NCI-H146 treated with DMSO at 0.1 percent for 48 hours (cell line): ENCODE results near the gene SPAG7.

Experiments used
- DNase-seq: peaks from one replicate; lab custom pipeline; 2025; ENCODE audit not compliant: unreplicated experiment; lab: John Stamatoyannopoulos, UW

SPAG7 gene, protein sequence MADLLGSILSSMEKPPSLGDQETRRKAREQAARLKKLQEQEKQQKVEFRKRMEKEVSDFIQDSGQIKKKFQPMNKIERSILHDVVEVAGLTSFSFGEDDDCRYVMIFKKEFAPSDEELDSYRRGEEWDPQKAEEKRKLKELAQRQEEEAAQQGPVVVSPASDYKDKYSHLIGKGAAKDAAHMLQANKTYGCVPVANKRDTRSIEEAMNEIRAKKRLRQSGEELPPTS

DNA sequence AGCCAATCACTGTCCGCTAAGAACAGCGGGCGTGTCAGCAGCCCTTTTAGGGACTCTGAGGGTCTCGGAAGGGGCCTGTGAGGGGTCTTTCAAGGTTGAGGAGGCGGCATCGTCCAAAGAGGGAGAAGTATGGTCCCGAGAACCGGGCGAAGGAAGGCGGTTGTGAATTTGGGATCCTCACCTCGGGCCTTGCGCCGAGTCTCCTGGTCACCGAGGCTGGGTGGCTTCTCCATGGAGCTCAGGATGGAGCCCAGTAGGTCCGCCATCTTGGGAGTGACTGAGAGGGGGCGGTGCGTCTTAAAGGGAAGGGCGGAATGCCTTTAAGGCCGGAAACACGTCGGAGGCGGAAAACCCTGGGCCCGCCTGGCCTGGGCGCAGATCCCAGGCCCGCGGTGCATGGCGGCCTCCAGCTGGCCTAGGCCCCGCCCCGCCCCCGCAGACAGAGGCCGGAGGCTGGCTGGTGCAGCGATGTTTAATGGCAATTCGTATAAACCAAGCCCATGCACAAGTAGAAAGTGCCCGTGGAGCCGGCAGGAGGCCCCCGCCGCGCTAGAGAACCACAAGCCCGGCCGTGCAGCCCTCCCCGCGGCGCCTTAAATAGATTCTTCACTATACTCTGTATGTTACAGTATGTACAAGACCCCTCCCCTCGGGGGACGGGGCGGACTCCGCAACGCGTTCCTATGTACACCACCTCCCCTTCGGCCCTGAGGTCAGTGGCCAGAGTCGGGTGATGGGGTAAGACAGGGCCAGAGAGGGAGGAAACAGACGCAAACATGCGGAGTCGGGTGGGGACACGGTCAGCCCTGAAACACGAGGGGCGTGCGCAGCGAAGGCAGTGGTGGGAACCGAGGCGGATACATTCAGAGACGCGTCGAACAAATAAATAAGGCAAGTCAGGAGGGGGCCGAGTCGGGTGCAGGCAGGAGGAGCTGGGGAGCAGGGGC, at the start of gene SPAG7:
Gene SPAG7, minus strand, starts transcription at position 279 of the 947 bp plus-strand sequence. Its CDS starts 13 bp downstream, at position 266.
- peak; percentile 95 for DNase-seq

DNA sequence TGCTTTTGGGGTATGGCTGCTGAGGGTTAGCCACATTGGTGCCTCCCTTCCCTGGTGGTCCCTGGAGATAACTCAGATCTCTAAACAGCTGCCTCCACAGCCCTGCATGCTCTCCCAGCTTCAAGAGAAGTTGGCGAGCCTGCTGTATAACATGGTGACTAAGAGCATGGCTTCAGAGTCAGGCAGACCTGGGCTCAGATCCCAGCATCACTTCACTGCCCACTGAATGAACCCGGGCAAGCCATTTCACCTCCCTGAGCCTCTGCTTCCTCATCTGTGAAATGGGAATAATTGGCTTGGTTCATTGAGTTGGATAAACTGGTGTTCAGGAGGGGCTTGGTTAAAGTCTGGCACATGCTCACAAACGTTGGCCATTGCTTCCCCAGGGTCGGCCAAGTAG, 46.7 kb upstream of the SPAG7 start:
- no peak for DNase-seq

DNA sequence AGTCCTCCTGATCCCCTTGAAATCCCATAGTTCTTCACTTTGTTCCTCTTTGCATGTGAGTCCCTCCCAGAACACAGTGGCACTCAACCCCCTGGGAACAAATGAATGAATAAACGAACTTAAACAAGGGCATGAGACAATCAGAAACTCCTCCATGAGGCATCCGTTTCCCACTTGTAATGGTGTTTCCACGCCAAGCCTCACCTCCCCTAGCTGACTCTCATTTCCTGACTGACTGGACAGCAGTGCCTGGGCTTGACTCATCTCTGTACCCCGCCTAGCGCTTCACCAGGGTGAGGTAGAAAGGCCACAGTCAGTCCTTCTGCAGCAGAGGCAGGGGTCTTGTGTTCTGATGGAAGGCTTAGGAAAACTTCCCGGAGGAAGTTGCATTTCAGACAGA, 44.3 kb upstream of the SPAG7 start:
- DNase-seq: no peak

DNA sequence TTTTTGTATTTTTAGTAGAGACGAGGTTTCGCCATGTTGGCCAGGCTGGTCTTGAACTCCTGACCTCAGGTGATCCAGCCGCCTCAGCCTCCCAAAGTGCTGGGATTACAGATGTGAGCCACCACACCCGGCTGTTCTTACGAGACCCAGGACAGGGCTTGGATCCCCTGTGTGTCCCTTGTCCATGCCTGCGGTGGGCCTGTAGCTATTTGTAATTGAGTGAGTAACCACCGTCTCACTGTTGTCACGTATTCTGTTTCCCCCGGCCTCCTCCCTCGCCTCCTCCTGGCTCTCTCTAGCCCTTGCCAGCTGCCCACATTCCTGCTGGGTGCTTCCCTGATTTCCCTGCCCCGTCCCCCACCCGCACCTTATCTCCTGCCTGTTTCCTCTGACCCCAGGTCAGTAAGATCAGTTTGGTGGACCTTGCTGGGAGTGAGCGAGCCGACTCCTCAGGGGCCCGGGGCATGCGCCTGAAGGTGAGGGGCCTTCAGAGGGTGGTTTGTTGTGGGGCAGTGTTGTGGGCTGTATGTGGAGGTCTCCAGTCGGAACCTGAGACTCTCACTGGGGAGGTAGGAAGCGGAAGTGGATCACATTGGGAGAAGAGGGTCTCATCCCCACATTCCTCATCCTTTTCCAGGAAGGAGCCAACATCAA, 35.7 kb upstream of the SPAG7 start:
- DNase-seq: no peak

DNA sequence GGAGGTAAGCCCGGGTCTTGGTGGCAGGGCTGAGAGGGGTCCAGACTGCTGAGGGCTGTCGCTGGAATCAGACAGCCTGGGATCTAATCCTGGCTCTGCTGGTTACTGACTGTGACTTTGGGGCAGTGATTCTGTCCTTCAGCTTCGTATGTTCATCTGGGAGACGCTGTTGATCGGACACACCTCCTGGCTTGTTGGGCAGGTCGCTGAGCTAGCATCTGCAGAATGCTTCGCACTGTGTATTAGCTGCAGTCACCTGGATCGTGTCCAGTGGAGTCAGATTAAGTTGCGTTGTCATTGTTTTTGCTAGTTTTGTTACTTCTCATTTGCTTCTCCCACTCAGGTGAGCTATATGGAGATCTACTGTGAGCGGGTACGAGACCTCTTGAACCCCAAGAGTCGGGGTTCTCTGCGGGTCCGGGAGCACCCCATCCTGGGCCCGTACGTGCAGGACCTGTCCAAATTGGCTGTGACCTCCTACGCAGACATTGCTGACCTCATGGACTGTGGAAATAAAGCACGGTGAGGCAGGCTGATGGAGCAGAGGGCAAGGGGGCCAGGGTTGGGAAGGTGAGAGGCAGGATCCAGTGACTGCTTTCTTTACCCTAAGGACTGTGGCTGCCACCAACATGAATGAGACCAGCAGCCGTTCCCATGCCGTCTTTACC, 34.6 kb upstream of the SPAG7 start:
- no peak for DNase-seq

DNA sequence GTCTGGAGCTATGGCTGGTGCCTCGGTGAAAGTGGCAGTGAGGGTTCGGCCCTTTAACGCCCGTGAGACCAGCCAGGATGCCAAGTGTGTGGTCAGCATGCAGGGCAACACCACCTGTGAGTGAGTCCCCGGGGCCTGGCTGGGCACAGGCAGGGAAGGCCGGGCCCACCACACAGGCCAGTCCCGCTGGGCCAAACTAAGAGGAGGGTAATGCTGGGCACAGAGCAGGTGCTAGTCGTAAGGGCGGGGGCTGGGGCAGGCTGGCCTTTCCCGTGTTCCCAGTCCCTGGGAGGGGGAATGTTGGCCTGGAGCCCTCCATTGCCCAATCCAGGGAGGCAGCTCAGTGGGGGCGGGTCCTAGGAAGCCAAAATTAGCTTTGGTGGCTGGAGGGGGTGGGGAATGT, 32.6 kb upstream of the SPAG7 start:
- DNase-seq: no peak

DNA sequence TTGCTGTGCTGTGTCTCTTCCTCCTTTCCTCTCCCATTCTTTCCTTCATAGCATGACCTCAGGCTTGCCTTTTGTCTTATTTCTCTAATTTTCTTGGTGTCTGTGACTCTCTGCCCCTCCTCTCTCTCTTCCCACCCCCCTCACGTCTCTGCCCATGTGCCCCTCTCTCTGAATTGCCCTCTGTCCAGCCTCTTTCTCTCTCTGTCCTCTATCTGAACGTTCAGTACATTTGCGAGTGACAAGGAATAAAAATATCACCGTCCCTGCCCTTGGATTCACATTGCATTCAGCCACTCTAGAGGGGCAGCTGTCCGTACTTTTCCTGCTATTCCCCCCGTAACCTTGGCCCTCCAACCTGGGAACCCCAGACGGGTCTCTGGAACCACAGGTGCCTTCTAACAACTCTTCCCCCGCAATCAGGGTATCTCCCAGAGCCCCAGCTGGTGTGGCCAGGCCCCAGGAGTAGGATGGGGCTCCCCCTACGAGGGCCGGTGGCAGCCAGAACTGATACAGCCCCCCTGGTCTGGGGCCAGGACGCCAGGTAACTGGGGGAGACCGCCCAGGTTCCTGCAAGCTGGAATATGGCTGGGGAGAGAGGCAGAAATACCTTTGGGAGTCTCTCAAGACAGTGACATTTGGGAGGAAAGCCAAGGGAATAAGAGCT, 31.9 kb upstream of the SPAG7 start:
- no peak for DNase-seq

DNA sequence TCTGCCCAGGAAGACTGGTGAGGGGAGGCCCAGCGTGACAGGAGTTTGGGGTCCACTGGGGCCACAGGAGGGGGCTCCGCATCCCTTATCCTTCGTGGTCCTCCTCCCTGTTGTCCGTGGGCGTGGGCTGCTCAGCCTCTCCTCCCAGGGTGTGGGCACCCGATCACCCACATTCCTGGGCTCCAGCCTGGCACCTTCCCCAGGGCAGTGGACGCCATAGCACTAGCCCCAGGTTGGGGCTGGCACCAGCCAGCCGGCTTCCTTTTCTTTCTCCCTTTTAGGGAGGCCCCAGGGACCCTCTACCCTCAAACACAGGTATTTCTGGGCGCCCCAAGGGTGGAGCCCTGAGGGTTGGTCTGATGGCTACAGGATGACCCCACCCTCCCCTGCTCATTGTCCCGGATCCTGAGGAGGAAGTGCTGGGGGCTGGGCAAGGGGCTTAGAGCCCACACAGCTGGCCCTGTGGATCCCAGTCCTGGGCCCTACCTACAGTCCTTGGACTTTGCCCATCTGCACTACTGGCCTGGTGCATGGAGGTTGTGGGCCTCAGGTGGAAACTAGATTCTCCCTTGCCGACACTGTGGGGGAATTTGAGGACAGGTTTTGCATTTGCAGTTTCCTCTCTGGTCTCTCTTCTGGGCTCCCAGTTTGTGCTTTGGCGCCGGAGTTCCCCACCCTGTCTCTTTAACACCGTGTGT, 31.3 kb upstream of the SPAG7 start:
- DNase-seq: no peak

DNA sequence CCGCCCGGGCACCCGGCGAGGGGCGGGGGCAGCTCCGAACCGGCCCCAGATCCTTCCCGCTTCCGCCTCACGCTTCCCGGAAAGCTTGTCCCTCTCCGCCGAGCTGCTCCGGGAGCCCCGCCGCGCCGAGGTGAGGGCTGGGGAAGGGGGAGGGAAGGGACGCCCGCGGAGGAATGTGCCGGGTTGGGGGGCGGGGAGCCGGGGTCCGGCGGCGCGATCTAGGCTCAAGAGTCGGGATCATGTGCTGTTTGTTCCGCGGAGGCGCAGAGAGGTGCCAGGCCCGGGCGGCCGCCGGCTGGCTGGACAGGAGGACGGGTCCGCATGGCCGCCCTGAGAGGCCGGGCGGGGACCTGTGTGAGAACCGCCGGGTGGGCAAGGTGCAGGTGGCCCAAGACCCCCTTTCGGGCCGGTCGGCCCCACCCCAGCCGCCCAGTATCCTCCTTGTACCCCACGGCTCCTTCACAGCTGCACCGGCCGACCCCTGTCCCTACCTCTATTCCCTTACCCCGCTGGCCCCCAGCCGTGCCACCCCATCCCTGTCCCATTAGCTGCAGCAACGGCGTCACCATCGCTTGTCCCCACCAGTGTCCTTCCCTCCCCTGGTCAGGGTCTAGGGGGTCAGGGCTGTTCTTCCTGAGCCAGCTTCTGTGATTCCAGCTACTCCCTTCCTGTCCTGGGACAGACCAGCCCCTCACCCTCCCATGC, 30.6 kb upstream of the SPAG7 start:
- no peak for DNase-seq

DNA sequence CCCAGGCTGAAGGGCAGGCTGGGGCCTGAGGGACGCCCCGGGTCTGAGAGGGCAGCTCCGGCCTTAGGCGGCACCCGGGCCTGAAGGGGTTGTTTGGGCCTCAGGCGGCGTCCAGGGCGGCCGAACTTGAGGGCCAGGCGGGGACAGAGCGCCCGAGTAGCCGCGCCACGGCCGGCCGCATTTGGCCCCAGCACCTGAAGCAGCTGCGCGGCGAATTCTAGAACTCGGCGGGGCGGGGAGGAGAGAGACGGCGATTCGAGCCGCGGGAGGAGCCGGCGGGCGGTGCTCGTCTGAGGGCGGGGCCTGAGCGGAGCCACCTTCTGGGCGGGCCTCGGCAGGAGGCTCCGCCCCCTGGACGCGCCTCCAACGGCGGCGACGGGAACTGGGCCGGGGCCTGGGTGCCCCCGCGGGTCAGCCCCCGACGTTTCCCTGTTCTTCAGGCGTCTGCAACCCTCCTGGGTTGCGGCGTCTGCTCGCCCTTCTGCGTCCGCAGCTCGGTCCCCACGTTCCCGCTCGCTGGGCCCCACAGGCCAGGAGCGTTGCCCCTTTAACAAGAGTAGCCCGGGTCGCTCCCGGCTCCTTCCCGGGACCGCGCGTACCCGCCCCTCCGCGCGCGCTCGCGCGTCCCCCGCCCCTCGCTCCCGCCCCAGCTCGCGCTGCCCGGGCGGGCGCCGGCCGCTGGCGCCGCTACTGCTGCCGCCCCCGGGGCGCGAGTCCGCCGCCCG, 29.8 kb upstream of the SPAG7 start, which contains the start of the genes INCA1 and KIF1C:
Gene INCA1, minus strand, starts transcription at position 221 of the 725 bp plus-strand sequence. CDS start 3,085 bp downstream, outside the sequence.
Gene KIF1C, plus strand, starts transcription at position 649 of the 725 bp plus-strand sequence. CDS start 2,297 bp downstream, outside the sequence.
- peak; percentile 77 for DNase-seq

DNA sequence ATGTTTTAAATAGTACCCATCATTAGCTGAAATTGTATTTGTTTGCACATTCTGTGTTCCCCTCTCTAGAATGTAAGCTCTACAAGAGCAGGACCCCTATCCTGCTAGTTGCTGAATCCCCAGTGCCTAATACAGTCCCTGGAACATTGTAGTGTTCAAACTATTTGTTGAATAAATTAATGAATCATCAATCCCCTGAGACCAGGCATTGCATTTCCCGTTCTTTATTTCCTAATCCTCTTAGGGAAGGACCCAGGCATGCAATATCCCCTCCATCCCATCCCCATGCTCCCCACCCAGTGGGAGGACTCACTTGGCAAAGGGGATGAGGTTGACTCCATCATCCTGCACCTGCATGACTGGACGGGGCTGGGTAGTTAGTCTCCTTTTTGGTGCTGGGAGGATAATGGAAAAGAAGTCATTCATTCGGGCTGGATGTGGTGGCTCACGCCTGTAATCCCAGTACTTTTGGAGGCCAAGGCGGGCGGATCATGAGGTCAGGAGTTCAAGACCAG, 26.5 kb upstream of the SPAG7 start:
- no peak for DNase-seq

DNA sequence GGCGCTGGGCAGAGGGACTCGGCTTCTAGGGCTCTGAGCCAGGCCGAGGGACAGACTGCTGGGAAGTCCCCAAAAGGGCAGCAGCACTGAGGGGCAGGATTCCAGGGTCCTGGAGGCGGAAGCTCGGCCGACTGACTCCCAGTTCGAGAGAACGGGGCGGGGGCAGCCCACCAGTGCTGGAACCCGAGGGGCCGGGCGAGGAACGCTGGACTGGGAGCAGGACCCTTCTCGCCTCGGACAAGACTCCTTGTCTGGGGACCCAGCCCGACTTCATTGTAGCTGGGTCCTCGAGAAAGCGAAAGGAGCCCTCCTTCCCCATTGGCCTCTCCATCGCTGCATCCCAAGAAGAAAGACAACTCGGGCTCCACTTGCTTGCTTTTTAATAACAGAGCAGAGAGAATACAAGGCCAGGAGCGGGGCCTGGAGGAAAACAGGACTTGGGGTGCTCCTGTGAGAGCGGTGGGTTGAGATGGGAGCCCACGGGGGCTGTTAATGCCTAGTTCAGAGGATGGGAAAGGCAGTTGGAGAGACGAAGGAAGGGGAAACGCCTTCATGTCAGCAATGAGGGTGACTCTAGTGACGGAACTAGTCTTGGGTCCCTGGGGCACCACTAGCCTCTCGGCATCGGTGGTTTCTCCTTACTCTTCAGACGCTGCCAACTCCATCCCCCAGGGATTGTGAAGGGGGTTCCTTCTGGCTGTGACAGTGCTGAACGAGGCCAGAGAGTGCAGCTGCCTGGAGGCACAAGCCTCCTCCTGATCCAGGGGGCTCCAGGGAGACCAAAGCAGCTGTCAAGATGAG, 20.4 kb upstream of the SPAG7 start:
- DNase-seq: no peak

DNA sequence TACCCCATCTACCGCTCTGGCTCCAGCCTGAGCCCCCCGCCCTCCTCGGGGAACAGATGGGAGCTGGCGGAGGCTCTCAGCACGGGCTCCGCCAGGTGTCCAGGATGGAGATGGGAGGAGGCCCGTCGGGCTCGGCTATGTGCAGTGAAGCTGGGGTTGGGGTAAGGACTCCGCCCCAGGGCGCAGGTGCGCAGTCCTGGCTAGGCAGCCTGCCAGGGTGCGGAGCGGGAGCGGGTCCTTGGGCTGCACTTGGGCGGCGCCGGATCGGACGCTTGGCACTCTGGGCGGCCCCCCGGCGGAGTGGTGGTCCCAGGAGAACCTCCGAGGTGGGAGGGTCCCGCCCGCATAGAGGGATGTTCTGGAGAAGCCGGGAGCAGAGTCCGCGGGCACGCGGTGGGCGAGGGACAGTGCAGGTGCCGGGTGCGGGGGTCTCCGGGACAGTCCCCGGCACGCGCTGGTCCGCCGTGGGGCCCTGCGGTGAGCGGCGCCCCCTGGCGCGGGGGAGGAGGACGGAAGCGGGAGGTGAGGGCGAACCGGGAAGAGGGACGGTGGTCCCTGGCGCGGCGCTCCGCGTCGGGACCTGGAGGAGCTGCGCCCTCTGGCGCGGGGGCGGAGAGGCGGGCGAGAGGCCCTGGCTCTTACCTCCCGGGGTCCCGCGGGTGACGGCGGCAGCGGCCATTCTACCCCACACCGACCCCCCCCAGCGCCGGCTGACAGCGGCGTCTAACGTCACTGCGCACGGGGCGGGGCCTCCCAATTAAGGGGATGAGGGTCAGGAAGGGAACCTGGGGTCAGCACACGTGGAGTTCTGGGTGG, 19.5 kb upstream of the SPAG7 start, which contains the start of gene CAMTA2:
Gene CAMTA2, minus strand, starts transcription at position 725 of the 816 bp plus-strand sequence. CDS start 1,453 bp downstream, outside the sequence.
- peak; percentile 73 for DNase-seq

DNA sequence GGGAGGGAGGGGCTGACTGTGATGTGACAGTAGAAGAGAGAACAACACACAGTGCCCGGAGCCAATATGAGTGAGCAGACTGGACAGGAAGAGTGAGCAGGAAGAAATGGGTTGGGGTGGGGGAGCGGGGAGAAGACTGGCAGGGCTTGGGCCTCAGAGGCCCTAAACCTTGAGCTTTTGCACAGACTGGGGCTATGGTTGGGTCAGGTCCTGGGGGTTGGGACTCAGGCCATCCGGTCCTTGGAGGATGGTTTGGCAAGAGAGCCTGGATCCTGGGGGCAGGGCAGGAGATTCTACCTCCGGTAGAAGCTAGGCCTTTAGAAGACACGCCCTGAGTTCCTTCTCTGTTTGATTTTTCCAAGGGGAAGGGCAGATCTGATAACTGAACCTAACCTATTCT, 18.8 kb upstream of the SPAG7 start:
- DNase-seq: no peak

DNA sequence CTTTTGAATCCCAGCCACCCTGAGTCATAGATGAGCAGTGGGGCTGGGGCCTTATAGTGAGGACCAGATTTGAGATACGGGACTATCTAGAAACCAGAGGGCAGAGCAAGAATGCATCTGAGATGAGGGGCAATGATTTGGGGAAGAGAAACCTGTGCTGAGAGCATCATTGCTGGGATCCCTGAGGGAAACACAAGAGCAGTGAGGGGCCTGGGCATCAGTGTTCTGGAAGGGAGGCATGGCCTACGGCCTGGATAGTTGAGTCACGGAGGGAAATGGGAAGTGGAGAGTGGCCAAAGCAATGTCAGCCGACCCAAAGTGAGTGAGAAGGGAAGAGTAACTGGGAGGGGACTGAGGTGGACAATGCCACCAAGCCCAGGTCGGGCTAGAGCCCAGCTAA, 14.7 kb upstream of the SPAG7 start:
- DNase-seq: no peak

DNA sequence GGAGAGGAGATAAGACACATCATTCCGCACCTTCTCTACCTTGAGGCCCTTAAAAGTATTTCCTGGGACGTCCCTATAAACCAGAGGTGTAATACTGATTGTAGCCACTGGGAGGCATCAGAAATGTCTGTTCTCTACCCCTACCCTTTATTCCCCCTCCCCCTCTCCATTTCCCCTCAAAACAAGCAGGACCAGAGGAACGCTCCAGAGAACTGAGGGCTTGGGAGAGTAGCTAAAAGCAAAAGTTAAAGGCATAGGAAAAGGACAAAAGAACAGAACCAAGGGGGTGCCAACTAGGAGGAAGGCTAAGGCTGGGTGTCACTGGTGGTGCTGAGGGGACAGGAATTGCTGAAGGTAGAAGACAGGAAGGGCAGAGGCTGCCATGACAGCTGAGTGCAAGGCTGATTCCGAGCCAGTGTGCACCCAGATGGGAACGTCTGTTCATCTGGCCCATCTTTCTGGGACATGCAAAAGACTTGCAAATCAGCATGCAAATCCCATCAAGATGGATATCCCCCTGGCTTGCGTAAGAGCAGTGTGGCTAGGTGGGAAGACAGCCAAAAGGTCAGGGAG, 13.1 kb upstream of the SPAG7 start:
- peak; percentile 8 for DNase-seq
